BLaER1 treated with 17β-estradiol and CSF1 and Interleukin-3, amounts not matched to agents 10 nM and 100 nM (cell line): ENCODE data around the gene CLIC5.

Experiments used
- H3K27ac ChIP-seq, 11 experiments: shearing (Covaris generic); formaldehyde crosslinking; 2 replicates each; pipeline ENCODE4 v1.8.1; 2022
- H3K27me3 ChIP-seq, 11 experiments: shearing (Covaris generic); formaldehyde crosslinking; 2 replicates each; pipeline ENCODE4 v1.8.1; 2022
- H3K36me3 ChIP-seq, 11 experiments: shearing (Covaris generic); formaldehyde crosslinking; 2 replicates each; pipeline ENCODE4 v1.8.1; 2022
- H3K4me1 ChIP-seq, 10 experiments: shearing (Covaris generic); formaldehyde crosslinking; 2 replicates each; pipeline ENCODE4 v1.8.1; 2022
- H3K4me2 ChIP-seq, 11 experiments: shearing (Covaris generic); formaldehyde crosslinking; 2 replicates each; pipeline ENCODE4 v1.8.1; 2022
- H3K4me3 ChIP-seq, 10 experiments: shearing (Covaris generic); formaldehyde crosslinking; 2 replicates each; pipeline ENCODE4 v1.8.1; 2022
- H3K9ac ChIP-seq, 11 experiments: shearing (Covaris generic); formaldehyde crosslinking; 2 replicates each; pipeline ENCODE4 v1.8.1; 2022
- H3K9me3 ChIP-seq, 11 experiments: shearing (Covaris generic); formaldehyde crosslinking; replicated peaks in 1 of 11; 2 replicates each; pipeline ENCODE4 v1.8.1; 2022
- H4K20me1 ChIP-seq, 11 experiments: shearing (Covaris generic); formaldehyde crosslinking; 2 replicates each; pipeline ENCODE4 v1.8.1; 2022
- Cebpa-rat ChIP-seq, 11 experiments: shearing (Covaris generic); IDR thresholded peaks; 2 replicates each; pipeline ENCODE4 v1.8.1; 2022

CLIC5 gene

DNA sequence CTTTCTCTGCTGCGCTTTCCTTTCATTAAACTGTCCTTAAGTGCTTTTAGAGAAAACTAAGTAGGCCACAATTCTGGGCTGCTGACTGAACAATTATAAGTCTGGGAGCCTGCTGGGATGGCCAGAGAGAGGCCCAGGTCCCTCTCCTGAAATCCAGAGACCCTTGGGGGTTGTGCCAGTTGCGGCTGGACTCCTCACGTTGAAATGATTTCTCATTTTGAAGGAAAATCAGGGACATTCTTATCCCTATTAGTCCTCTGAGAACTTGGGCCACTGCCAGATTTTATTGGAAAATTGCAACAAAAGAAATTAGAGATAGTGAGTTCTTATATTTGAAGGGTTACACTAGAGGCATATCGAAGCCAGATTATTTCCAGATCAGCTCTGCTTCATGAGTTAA is 145.1 kb downstream of the CLIC5 start:
- no peaks in the 10 kb centered on the region for H4K20me1 ChIP-seq
- no peak overlapping the region for H3K27ac ChIP-seq
- no peaks in the 10 kb centered on the region for H3K4me1 ChIP-seq
- no peaks in the 10 kb centered on the region for H3K27me3 ChIP-seq
- H3K9me3 ChIP-seq = no peaks in the 10 kb centered on the region
- no peak overlapping the region for H3K9ac ChIP-seq
- TF ChIP-seq Cebpa-rat (IDR thresholded peaks at IDR 0.05) = no peak
- no peak overlapping the region for H3K4me2 ChIP-seq
- H3K4me3 ChIP-seq = no peak overlapping the region
- H3K36me3 ChIP-seq = no peaks in the 10 kb centered on the region

DNA sequence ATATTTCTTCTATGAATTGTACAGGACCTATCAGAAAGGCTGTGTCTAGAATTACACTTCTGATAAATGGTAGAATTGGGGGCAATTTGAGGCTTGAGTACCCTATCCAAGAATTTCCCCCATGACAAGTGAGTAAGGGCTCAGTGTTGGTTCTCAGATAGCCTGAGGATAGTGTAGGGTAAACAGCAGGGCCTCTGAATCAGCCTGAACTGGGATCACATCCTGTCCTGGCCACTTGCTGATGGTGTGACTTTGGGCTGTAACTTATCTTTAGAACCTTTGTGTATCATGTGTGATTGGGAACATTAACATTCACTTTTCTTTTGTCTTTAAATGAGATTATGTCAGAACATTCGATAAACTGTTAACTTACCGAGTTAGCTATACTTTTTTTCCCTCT is 151.0 kb downstream of the CLIC5 start:
- TF ChIP-seq Cebpa-rat (IDR thresholded peaks at IDR 0.05) = no peak
- Histone ChIP-seq H4K20me1 (no peaks in the 10 kb centered on the region), H3K4me1 (peaks cover 0 to 8% (median 0%) of the 10 kb centered on the region in 10 experiments; a peak in 1 of 20 replicates), H3K9me3 (no peaks in the 10 kb centered on the region), H3K36me3 (no peaks in the 10 kb centered on the region), H3K9ac (no peak overlapping the region), H3K27ac (no peak overlapping the region), H3K4me2 (no peak overlapping the region), H3K27me3 (no peaks in the 10 kb centered on the region), H3K4me3 (no peak overlapping the region)

DNA sequence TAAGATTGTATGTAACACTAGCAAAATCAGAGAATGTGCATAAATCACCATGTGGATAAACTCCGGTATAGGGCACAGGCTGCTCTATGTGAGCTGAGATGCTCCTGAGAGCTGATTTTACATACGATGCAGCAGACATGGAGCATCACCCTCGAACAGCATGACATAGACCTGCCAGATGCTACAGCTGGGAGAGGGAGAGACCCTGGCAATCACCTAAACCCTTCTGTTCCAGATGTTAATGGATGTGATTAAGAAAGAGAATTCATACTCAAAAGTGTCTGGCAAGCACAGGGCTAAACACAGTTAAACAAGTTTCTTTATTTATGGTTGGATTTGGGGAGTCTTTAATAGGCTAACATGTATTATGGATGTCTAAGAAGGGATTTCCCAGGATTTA is 157.0 kb downstream of the CLIC5 start:
- no peaks in the 10 kb centered on the region for H3K9me3 ChIP-seq
- no peaks in the 10 kb centered on the region for H3K36me3 ChIP-seq
- H3K27me3 ChIP-seq = no peaks in the 10 kb centered on the region
- H3K4me2 ChIP-seq = no peak overlapping the region
- H3K27ac ChIP-seq = no peak overlapping the region
- H3K4me1 ChIP-seq = peaks cover 0 to 9% (median 0%) of the 10 kb centered on the region in 10 experiments; a peak in 1 of 20 replicates
- H4K20me1 ChIP-seq = no peaks in the 10 kb centered on the region
- H3K4me3 ChIP-seq = no peak overlapping the region
- TF ChIP-seq Cebpa-rat (IDR thresholded peaks at IDR 0.05) = no peak
- no peak overlapping the region for H3K9ac ChIP-seq

DNA sequence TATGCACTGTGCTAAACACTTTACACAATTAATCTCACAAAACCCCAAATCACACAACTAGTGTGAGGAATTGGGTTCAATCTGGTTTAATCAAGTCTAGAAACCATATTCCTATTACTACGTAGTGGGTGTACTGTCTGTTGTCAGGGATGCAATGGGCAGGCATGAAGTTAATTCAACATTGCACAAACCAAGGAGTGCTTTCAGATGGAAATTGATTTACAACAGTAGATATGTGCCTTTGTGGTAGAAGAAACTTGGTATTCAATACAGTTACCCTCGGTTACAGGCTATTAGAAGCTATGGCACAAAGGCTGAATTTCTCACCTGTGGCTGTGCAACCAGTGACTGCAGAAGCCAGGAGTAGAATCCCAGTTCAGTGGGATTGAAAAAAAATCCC is 157.8 kb downstream of the CLIC5 start:
- Histone ChIP-seq H3K27ac (no peak overlapping the region), H3K4me2 (no peak overlapping the region), H3K4me3 (no peak overlapping the region), H3K36me3 (no peaks in the 10 kb centered on the region), H4K20me1 (no peaks in the 10 kb centered on the region), H3K9me3 (no peaks in the 10 kb centered on the region), H3K27me3 (no peaks in the 10 kb centered on the region), H3K9ac (no peak overlapping the region), H3K4me1 (peaks cover 0 to 9% (median 0%) of the 10 kb centered on the region in 10 experiments; a peak in 1 of 20 replicates)
- no peak for TF ChIP-seq Cebpa-rat (IDR thresholded peaks at IDR 0.05)

DNA sequence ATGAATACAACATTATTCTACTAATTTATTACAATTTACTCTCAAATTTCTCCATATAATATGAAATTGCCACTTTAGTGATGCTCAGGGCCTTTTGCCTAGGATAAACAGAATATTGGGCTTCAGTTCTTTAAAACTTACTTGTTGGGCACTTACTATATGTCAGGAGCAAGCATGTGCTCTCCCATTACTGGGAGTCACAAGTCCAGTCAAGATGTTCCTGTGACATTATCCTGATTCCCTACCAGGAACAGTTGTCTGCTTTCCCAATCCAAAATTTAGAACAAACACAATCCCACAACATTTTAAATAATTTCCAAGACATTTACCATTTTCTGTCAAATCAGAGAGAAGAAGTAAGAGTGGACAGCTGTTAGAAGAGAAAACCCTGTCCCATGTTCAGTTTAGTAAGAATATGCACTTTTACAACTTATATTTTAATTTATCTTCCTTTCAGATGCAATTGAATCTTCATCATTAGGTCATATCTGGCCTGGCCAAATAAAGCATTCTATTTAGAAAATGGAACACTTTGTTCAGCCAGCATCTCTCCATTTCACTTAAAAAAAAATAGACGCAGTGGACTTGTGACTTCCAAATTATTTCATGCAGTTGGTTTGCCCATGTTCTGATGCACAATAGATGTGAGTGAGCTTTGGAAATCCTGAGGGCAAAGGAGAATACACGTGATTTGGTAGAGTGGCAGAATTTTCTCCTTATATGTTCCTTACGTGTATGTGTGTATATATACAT is 159.8 kb downstream of the CLIC5 start:
- Histone ChIP-seq H3K9me3 (no peaks in the 10 kb centered on the region), H3K4me1 (peaks cover 0 to 9% (median 0%) of the 10 kb centered on the region in 10 experiments; a peak in 1 of 20 replicates), H3K4me2 (no peak overlapping the region), H3K27me3 (no peaks in the 10 kb centered on the region), H4K20me1 (no peaks in the 10 kb centered on the region), H3K9ac (no peak overlapping the region), H3K4me3 (no peak overlapping the region), H3K36me3 (no peaks in the 10 kb centered on the region), H3K27ac (no peak overlapping the region)
- TF ChIP-seq Cebpa-rat (IDR thresholded peaks at IDR 0.05) = no peak

DNA sequence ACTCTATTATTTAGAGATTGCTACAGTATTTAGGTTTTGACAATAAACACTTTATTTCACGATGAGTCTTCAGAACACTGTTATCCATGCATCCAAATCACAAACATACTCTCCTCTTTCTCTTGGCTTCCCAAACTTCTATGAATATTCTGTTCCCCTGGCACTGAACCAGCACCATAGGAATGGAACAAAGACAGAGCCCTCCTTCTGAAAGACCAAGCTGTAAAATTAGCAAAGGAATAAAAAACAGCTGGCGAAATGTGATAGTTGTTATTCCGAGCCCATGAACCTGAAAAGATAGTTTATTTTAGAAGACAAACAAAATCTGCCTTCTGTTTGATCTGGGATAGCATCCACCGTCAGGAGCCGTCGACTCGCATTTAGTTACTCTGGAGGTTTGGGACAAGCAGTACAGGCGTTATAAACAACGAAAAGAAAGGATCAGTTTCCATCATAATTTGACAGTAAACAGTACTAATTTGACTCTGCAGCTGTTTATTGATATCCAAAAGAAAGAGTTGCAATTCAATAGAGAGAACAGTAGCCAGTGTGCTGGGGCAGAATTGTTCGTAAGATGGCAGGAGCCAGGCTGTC is 161.4 kb downstream of the CLIC5 start:
- Histone ChIP-seq H3K4me2 (no peak overlapping the region), H3K9ac (no peak overlapping the region), H3K36me3 (no peaks in the 10 kb centered on the region), H3K4me3 (no peak overlapping the region), H3K27me3 (no peaks in the 10 kb centered on the region), H3K27ac (no peak overlapping the region), H4K20me1 (no peaks in the 10 kb centered on the region), H3K9me3 (no peaks in the 10 kb centered on the region), H3K4me1 (no peaks in the 10 kb centered on the region)
- no peak for TF ChIP-seq Cebpa-rat (IDR thresholded peaks at IDR 0.05)

DNA sequence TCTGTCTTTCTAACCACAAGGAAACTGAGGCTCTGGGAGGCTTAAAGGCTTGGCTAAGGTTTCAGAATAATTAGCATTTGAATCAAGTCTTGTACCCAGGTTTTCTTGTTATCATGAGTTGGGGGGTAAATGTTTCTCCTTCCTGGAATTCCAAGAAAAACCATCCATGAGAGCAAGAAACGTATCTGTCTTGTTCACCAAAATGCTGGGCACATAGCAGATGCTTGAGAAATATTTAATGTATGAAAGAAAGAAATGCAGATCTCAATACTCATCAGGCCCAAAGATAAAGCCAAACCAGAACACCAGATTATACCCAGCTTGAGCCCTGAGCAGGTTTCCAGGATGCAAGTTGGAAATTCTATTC is 164.6 kb downstream of the CLIC5 start:
- TF ChIP-seq Cebpa-rat (IDR thresholded peaks at IDR 0.05) = no peak
- Histone ChIP-seq H3K4me1 (no peaks in the 10 kb centered on the region), H3K9ac (no peak overlapping the region), H4K20me1 (no peaks in the 10 kb centered on the region), H3K4me2 (no peak overlapping the region), H3K4me3 (no peak overlapping the region), H3K27me3 (no peaks in the 10 kb centered on the region), H3K36me3 (no peaks in the 10 kb centered on the region), H3K27ac (no peak overlapping the region), H3K9me3 (no peaks in the 10 kb centered on the region)

DNA sequence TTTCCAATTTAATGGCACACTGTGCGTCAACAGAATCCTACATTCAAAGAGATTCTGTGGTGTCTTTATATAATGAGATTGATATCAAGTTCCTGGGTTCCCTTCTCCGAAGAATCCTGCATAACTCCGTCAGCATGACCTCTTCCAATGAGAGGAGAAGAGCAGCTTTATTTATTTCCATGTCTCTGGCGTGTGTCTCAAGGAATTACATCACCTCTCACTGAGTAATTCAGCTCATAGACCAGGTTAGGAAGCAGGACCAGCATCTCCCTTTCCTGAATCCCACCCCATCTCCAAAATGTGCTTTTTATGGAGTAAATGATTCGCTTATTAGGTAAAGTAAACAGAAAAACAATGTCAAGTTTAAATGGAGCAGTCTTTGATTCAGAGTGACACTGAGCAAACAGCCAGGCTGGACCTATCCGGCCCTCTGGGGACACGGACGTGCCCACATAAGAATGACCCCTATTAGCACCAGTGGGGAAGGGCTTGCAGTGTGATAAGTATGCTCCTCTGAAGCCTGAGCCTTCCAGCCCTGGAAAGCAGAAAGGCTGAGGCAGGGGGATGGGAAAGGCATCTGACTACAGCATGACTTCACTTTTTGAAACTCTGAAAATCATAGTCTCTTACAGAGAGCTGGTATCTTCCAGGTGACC is 165.2 kb downstream of the CLIC5 start:
- H3K9me3 ChIP-seq = no peaks in the 10 kb centered on the region
- no peak for TF ChIP-seq Cebpa-rat (IDR thresholded peaks at IDR 0.05)
- no peaks in the 10 kb centered on the region for H3K4me1 ChIP-seq
- no peaks in the 10 kb centered on the region for H3K27me3 ChIP-seq
- H4K20me1 ChIP-seq = no peaks in the 10 kb centered on the region
- H3K4me3 ChIP-seq = no peak overlapping the region
- no peaks in the 10 kb centered on the region for H3K36me3 ChIP-seq
- H3K27ac ChIP-seq = no peak overlapping the region
- no peak overlapping the region for H3K9ac ChIP-seq
- no peak overlapping the region for H3K4me2 ChIP-seq

DNA sequence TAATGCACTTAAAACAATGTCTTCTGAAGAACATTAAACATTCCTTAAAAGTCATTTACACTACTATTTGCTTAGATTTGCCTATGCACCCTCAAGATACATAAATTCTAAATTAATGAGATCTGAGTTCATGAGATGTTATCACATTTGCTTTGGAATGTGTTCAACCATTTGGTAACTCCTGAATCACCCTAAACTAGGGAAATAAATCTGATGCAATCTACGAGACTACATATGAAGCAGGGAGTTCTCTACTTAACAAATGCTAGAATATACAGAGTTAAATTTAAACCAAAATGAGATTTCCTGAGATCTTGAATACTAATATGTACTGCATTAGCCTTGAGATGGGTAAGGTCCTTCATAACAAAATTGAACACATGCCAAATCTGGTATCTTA is 170.1 kb downstream of the CLIC5 start:
- no peak overlapping the region for H3K4me3 ChIP-seq
- no peak for TF ChIP-seq Cebpa-rat (IDR thresholded peaks at IDR 0.05)
- H3K27me3 ChIP-seq = no peaks in the 10 kb centered on the region
- H3K36me3 ChIP-seq = no peaks in the 10 kb centered on the region
- no peak overlapping the region for H3K27ac ChIP-seq
- H3K9me3 ChIP-seq = no peaks in the 10 kb centered on the region
- no peak overlapping the region for H3K4me2 ChIP-seq
- H3K4me1 ChIP-seq = peaks cover 0 to 9% (median 0%) of the 10 kb centered on the region in 10 experiments; a peak in 1 of 20 replicates
- H4K20me1 ChIP-seq = no peaks in the 10 kb centered on the region
- H3K9ac ChIP-seq = no peak overlapping the region
